Measurements from ENCODE around the gene TMEM217.
A peak's percentile ranks its signal among the peaks of the same experiment; 100 is the strongest.

Gene TMEM217

DNA sequence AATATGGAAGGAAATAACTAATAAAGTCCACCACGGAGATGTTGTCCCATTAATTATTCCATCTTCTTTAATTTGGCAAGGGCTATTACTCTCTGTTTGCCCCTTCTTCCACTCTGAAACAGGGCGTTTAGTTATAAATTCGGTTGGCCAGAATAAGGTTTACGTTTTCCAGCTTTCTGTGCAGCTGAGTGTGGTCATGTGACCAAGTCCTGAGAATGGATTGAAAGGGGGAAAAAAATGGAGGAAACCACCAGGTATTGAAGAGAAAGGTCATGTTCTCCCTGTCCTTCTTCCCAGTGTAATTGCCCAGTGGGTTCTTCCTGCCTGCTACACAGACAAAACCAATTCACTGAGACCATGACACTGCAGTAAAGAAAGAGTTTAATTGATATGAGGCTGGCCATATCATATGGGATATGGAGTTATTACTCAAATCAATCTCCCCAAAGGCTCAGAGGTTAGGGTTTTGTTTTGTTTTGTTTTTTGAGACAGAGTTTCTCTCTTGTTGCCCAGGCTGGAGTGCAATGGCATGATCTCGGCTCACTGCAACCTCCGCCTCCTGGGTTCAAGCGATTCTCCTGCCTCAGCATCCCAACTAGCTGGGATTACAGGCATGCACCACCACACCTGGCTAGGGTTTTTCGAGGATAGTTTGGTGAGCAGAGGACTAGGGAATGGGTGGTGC is 14.7 kb downstream of the TMEM217 start:
- no peak for DNase-seq

DNA sequence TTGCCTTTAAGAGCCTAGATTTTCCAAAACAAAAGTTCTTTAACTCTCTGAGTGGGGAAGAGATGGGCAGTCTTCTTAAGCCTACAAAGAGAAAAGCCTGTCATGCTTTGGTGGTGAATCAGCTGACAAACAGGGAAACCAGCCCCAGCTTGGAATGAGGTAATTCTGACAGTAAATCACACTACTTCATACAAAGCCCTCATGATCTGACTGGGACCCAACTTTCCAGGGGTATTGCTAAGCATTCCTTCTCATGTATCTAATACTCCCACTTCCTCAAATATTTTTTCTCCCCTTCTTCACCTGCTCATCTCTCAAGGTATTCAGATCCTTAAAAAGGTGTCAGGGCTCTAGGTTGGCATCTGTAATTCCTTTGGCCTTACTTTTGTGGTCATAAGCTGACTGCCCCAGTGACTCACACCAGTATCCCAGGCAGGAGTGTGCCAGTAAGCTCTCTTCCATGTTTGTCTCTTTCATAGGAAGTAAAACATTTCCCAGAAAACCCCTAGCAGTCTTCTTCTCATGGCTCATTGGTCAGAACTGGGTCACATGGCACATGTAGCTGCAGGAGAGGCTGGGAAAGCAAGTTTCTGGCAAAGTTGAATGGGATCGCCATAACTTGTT is 15.4 kb downstream of the TMEM217 start:
- no peak for DNase-seq

DNA sequence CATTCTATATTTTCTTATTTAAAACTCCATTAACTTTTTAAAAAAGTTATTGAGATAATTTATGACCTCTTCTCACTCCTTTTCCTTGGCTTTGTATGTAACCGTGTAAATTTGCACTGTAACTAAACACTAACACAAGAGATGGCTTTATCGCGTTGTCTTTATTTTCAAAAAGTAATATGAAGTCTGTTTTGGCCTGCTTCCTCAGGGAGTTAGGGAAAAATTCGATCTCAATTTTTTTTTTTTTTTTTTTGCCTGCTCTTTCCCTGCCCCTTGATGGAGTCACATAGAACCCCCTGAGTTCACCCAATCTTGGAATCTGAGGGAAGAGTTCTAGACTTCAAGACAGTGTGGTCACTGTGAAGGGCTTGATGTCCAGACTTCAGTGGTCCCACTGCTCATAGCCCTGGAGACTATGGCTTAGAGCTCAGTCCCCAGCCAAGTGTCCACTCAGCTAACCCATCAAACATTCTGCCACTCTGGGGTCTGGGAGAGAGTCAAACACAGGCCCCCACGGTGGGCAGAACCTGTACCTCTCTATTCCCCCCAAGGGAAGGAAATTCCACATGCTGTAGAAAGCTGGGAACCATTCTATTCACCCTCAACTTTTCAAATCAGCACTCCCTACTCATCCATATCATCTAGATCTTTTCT is 16.0 kb downstream of the TMEM217 start:
- DNase-seq = no peak

DNA sequence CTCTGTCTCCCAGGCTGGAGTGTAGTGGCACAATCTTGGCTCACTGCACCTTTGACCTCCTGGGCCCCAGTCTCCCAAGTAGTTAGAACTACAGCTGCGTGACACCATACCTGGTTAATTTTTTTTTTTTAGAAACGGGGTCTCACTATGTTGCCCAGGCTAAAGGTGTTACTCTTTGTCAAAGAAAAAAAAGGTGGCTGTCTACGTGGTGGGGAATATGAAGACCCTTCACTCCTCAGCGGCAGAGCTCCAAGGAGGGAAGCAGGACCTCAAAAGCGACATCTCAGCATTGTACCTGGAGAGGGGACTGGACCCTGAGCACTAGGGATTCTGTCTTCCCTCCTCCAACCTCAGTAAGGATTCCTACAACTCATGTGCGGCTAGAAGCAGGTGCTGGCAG is 16.8 kb downstream of the TMEM217 start:
- no peak for DNase-seq

DNA sequence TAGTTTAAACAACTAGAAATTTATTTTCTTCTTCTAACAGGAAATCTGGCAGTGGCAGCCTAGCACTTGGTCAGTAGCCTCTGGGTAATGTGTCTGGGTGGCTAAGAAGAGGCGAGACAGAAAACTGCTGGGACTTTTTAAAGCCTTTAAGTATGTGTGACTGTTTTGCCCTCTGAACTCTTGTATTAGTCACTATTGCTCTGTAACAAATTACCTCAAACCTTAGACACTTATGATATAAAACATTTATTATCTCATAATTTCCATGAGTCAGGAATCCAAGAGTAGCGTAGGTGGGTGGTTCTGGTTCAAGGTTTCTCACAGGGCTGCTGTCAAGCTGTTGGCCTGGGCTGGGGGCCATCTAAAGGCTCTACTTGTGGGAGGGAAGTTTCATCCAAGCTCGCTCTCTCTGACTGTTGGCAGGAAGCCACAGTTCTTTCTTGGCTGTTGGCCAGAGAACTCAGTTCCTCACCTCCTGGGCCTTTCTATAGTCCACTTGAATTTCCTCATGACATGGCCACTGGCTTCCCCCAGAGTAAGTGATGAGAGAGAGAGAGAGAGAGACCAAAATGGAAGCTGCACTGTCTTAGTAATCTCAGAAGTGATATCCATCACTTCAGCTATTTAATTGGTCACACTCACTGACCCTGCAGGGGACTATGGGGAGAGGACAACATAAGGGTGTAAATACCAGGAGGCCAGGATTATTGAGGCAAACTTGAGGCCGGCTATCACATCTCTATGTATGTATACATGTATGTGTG is 17.8 kb downstream of the TMEM217 start:
- DNase-seq = peak; percentile 83 to 84

DNA sequence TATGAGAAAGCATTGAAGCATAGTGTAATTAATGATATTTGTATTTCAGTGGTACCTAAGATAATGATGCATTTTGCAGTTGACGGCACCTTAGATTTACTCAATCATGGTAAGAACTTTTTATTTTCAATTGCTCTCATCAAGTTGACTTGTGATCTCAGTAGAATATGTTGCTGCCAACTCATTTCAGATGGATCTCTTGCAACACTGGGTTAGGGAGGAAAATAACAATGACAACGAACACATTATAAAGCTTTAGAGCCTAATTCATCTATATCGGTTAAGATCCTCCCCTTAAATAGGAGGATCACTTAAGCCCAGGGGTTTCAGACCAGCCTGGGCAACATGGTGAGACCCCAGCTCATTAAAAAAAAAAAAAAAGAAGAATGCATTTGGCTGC is 18.4 kb downstream of the TMEM217 start:
- DNase-seq = no peak

DNA sequence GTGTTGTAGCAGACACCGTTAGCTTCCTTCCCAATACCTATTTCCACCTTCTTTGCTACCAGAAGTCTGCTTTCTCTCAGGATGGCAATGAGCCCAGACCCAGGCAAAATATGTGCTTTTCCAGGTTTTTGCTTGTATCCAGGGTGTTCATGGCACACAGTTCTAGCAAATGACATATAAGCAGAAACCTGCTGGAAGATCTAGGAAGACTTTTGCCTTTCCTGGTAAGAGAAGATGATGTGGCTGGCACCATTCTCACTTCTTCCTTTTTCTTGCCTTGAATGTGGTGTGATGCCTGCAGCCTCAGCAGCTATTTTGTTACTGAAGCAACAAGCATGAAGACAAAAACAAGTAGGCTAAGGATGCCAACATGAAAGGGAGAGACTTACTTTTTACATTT is 19.6 kb downstream of the TMEM217 start:
- DNase-seq = no peak

DNA sequence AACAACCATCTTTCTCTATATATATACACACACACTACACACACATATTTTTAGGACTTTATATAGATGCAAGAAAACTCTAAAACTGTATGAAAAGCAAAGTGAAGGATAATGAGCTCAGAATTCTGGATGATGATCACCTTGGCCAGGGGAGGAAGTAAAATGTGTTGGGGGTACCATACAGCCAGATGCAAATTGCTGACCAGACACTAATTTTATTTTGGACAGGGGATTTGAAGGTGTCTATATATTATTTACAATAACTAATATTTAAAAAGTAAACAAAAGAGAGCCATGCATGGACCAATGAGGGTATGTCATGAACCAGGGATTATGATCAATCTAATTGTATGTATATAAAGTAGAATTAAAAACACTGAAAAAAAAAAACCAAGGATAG is 20.2 kb downstream of the TMEM217 start:
- DNase-seq = no peak

DNA sequence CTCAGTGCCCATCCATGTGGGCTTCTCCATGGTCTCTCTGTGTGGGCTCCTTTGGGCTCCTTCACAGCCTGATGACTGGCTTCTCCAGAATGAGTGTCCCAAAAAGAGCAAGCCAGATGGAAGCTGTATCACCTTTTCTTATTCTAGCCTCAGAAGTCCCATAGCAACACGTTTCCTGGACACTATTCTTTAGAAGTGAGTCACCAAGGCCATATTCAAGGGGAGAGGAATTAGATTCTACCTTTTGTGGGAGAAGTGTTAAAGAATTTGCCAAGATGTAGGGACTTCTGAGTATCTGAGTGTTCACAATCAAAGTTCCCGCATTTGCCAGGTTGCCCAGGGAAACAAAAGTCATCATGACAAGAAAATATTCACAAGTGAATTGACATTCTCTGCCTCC is 21.0 kb downstream of the TMEM217 start:
- DNase-seq = no peak

DNA sequence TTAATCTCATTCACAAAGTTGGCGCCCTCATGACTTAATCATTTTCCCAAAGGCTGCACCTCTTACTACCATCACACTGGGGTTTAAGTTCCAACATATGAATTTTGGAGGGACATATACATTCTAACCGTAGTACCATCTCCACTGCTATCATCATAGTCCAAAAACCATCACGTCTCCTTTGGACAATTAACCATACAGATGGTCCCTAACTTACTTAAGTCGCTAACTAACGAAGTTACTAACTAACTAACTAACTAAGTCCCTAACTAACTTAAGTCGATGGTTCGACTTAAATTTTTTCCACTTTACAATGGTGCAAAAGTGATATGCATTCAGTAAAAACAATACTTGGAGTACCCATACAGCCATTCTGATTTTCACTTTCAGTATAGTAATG is 24.4 kb downstream of the TMEM217 start:
- no peak for DNase-seq

DNA sequence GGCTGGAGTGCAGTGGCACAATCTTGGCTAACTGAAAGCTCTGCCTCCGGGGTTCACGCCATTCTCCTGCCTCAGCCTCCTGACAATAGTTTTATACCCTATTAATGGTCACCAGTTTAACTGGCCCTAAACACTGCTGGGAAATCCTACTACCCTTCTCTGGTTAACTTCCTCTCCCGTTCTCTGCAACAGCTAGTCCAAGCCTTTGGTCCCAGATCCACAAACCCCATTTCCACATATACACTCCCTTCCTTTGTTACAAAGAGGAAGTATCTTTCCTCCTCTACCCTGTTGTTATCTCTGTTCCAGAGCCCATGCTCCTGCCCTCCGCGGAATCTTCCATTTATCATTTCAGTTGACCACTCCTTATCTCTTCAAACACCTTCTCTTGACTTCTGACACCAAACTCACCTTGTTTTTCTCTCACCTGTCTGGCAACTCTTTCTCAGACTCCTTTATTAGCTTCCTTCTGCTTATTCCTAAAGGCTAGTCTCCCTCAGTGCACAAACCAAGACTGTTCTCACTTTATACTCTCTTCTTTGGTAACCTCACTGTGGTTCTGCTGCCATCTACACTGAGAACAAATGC is 25.4 kb downstream of the TMEM217 start:
- no peak for DNase-seq

DNA sequence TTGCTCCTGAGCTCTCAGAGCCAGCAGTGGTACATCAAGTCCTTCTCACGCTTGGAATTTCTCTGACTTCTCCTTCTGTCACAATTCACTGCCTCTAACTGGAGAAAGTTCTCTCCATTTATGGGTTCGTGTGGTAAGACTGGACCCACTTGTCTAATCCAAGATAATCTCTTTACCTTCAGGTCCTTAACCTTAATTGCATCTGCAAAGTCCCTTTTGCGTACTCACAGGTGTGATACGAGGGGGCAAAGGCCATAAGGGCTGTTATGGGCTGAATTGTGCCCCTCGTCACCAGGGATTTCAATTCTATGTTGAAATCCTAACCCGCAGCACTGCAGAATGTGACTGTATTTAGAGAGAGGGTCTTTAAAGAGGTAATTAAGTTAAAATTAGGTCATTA is 27.8 kb downstream of the TMEM217 start:
- DNase-seq = no peak

DNA sequence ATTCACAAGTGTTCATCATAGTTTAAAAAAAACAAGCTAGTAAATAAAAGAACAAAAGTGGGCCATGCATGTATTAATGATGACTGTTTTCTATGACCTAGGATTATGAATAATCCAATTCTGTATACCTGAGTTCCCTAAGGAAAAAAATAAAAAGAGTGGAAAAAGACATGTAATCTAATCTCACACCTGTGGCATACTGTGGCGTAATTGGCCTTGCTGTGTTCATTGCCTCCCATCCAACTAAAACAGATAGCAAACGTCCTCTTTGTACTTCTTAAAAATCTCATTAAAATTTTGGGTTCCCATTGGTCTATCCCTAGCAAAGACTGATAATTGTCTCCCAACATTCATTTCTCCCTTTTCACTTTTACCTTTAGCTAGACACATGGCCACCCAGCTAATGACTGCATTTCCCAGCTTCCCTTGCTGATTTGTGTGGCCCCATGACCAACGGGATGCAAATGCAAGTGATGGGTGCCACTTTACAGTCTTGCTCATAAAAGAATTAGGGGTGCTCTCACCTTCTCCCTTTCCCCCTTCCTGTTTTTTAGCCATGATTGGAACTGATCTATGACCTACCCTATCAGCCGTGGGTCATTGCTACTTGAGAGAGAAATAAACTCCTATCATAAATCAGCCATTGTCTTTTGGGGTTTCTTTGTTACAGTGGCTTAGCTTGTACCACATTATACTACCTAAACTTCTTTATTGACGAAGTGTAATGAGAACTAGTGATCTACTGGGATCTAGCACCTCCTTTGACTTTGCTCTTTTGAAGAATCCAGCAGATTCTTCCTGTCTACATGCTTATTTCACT is 32.4 kb downstream of the TMEM217 start:
- no peak for DNase-seq

DNA sequence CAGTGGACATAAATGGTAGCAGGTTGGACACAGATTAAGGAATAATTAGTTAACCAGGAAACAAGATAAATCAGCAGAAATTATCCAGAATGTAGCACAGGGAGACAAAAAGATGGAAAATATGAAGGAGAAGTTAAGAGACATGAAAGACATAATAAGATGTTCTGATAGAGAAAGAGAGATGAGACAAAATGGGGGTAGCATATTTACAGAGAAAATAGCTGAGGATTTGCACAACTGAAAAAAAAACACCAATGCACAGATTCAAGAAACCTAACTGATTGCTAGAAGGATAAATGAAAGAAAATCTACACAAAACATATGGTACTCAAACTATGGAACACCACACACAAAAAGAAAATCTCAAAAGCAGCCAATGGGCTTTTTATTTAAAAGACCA is 35.0 kb downstream of the TMEM217 start:
- no peak for DNase-seq

DNA sequence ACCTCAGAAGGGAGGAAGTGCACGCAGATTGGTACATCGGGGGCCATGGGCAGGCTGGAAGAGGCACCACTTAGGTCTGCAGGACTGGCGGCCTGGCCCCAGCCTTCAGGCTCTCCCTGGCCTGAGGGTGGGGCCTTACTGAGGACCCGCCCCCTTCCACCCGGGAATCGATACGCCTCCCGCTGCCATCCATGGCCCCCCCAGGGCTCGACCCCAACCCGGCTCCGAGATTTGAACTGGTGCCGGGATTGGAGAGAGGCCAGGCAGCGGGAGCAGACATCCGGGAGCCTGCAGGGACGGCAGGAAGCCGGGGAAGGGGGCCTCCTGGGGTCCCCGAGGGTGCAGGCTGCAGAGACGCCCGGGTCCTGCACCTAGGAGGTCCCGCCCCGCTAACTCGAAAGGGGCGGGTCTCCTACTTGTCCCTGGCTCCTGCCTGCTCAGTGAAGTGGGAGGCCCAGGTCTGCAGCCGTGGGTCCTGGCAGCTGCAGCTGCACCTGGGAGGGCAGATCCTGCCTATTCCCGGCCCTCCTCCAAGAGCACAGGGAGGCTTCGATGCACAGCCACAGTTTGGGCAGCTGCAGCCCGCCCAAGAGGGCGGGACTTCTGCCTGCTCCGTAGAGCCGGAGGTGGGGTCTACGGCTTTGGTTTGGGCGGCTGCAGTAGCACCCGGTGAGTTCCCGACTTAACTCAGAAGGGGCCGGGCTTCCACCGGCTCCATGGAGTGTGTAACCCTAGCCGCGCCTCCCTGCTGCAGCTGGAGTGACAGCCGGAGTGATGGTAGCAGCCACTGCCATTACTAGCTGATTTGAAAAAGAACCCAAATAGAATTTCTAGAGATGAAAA is 35.6 kb downstream of the TMEM217 start:
- peak; percentile 73 to 79 for DNase-seq

DNA sequence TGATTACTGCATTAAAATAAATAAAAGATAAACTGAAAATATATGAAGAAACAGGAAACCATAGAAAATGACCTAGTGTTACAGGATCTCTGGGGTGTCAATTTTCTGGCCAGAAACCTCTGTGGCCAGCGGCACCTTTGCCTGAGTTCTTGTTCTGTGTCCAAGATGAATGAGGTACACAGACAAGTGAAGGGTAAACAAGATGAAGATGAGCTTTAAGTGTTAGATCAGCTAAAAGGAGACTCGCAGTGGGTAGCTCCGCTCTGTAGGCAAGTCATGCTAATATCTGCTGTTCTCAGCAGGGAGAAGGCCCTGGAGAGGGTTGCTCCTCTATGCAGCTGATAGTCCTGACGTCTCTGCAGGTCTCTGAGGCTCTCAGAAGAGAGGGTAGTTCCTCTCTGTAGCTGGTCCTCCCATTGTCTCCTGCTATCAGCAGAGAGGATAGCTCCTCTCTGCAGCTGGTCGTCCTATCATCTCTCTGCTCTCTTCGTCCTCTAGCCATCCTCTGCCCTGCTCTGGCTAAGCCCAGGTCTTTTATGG is 36.3 kb downstream of the TMEM217 start:
- no peak for DNase-seq

DNA sequence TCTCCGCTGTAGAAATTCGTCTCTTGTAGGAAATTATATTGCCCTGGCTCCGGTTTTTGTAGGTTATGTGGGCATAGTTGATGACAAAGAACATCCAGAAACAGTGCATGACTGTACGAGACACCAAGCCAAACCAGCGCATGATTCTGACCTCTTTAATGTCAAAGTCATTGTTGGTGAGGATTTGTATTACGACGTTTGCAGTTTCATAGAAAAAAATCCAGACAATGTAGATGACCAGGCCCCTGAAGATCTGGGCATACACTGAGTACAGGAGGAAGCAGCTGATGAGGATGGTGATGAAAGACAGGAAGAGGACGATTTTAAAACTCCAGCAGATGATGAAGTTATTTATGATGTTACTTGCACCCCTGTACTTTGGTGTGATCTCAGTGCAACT is 39.4 kb downstream of the TMEM217 start:
- DNase-seq = no peak

DNA sequence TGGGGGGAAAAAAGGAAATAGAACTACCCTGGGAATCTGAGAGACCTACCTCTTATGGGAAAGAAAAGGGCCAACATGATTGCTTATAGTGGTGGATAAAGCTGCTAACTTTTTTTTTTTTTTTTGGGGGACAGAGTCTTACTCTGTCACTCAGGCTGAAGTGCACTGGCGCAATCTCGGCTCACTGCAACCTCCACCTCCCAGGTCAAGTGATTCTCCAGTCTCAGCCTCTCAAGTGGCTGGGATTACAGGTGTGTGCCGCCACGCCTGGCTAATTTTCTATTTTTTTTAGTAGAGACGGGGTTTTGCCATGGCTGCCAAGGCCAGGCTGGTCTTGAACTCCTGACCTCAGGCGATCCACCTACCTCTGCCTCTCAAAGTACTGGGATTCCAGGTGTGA is 39.9 kb downstream of the TMEM217 start:
- DNase-seq = no peak

DNA sequence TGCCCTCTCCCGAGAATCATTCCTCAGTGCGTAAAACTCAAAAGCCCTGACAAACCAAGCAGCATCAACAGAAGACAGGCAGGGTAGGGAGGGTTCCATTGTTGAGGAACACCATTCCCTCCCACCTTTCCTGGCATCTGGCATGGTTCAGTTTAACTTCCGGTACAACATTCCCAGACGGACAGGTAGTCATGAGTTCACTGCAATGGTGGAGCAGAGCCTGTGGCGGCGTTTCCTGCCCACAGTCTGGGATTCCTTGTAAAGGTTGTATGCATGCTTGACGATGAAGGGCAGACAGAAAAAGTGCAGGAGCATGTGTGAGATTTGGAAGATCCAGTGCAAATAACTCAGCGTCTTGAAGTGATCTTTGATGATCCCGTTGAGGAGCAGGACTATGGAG is 45.7 kb downstream of the TMEM217 start:
- DNase-seq = no peak

DNA sequence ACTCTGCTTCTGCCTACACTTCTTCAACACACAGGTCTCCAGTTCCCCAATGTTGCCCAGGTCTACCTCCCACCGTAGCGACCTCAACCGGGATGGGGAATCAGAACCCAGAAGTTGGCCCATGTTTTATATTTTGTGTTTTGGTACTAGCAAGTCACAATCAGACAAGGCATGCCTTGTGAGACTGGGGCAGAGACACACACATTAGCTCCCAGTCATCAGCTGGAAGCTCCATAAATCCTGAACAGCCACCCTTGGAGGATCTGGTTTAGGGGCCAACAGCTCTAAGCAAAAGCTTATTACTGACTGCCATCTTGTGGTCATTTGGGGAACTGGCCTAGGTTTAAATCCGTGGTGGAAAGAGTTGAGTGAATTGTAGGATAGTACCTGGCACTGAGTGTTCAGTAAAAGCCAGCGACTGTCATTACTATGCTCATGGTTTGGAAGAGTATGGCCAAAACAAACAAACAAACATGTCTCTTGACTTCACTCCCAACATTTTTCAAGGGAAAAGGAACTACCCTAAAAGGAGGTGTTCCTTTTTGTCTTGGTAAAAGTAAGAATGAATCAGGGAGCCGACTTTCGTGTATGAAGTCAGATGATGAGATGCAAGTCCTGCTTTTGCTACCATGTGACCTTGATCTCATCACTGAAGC is 47.5 kb downstream of the TMEM217 start:
- peak; percentile 74 to 86 for DNase-seq
